Activated CD4-positive, alpha-beta T cell treated with anti-CD3 and anti-CD28 coated beads for 36 hours (primary cell): Measurements from ENCODE around the gene FLNB. TPM values are rescaled to one million over a fixed set of nuclear protein-coding genes. Genes with fewer than 3 reads are reported as not detected.

Experiments used
- ATAC-seq: fragments of 200-7000 bp; cut with Tn5 transposase; one replicate; pipeline ENCODE4 v1.10.0; 2021; ENCODE audit warnings: mild to moderate bottlenecking, moderate library complexity
- CTCF ChIA-PET: fragments of 350-600 bp; sonication (Branson Sonifier 250); formaldehyde crosslinking; loops from one replicate; lab custom pipeline; 2021; ENCODE audit warnings: antibody characterized with exemption; lab: Charles Lee
- POLR2A ChIA-PET: fragments of 350-600 bp; sonication (Branson Sonifier 250); formaldehyde crosslinking; loops from one replicate; lab custom pipeline; 2021; ENCODE audit warnings: antibody characterized with exemption, inconsistent platforms; lab: Charles Lee
- DNase-seq: peaks from one replicate; pipeline ENCODE4 v3.0.0-alpha.2; 2020
- H3K27ac Mint-ChIP-seq: one replicate; pipeline ENCODE4 v1.8.0; 2021; ENCODE audit warnings: mixed read lengths
- H3K27me3 Mint-ChIP-seq: one replicate; pipeline ENCODE4 v1.8.0; 2021; ENCODE audit warnings: mixed read lengths
- H3K36me3 Mint-ChIP-seq: one replicate; pipeline ENCODE4 v1.8.0; 2021; ENCODE audit warnings: low read depth, mixed read lengths
- H3K4me1 Mint-ChIP-seq: one replicate; pipeline ENCODE4 v1.8.0; 2021; ENCODE audit warnings: mixed read lengths
- H3K4me3 Mint-ChIP-seq: one replicate; pipeline ENCODE4 v1.8.0; 2021; ENCODE audit warnings: mild to moderate bottlenecking, moderate library complexity, mixed read lengths
- H3K9me3 Mint-ChIP-seq: one replicate; pipeline ENCODE4 v1.8.0; 2021; ENCODE audit warnings: low read depth, mixed read lengths
- intact Hi-C, 2 experiments: fragments of 100-400 bp; cut with DNase I in 1 of 2; cut with micrococcal nuclease in 1 of 2; formaldehyde crosslinking; loops; one replicate each; pipeline versions ENCODE4 v1.14.2 to v1.15.1; 2022 to 2024; cut with DNase I, micrococcal nuclease
- total RNA-seq, 2 experiments: library from RNA; stranded (reverse); gene quantifications; one replicate each; pipeline ENCODE4 v1.2.3, GENCODE V29; 2021

The FLNB gene
- total RNA-seq, 2 experiments from 2014 or later, result 25.4 to 29.1 TPM

DNA sequence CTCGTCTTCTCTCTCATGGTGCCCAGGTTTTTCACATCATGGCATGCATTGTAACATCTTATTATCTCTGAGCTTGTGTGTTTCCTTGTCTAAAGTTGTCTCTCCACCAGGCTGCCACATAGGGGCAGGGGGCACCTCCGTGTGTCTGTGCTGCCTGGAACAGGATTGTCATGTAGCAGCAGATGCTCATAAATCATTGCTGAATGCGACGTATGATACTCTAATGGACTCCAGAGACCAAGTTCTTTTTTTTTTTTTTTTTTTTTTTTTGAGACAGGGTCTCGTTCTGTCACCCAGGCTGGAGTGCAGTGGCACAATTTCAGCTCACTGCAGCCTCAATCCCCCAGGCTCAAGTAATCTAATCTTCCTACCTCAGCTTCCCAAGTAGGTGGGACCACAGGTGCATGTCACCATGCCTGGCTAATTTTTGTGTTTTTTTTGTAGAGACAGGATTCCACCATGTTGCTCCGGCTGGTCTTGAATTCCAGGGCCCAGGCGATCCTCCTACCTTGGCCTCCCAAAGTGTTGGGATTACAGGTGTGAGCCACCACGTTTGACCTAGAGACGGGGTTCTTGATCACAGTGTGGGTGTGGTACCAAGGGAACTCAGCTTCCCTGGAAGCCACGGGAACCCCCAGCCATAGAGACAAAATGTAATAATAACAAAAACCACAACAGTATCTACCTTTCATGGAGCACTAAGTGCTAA is 207.2 kb downstream of the FLNB start:
- CTCF ChIA-PET, result interaction anchor here (0.6 to 11.2 kb wide), 10 partner anchors 8 to 366 kb away, joined by 3 to 224 read pairs (median 4); partner anchors contain the start of genes FLNB, HTD2 and RPP14
- Mint-ChIP-seq H3K36me3 (no peaks in the 10 kb centered on the region), H3K4me3 (peak overlapping the region; percentile 24), H3K9me3 (no peaks in the 10 kb centered on the region), H3K4me1 (peaks cover 36% of the 10 kb centered on the region), H3K27me3 (peaks cover 7% of the 10 kb centered on the region), H3K27ac (peak overlapping the region; percentile 70)
- ATAC-seq (no peak), DNase-seq (no peak)
- POLR2A ChIA-PET, result interaction anchor here (1.0 kb wide), 1 partner anchor 1212 kb away, joined by 3 read pairs; no protein-coding TSS in a partner anchor
- intact Hi-C loops, result loop anchor here in 1 of 2 experiments (5.0 kb wide), 1 partner anchor 38 kb away; no protein-coding TSS in a partner anchor

DNA sequence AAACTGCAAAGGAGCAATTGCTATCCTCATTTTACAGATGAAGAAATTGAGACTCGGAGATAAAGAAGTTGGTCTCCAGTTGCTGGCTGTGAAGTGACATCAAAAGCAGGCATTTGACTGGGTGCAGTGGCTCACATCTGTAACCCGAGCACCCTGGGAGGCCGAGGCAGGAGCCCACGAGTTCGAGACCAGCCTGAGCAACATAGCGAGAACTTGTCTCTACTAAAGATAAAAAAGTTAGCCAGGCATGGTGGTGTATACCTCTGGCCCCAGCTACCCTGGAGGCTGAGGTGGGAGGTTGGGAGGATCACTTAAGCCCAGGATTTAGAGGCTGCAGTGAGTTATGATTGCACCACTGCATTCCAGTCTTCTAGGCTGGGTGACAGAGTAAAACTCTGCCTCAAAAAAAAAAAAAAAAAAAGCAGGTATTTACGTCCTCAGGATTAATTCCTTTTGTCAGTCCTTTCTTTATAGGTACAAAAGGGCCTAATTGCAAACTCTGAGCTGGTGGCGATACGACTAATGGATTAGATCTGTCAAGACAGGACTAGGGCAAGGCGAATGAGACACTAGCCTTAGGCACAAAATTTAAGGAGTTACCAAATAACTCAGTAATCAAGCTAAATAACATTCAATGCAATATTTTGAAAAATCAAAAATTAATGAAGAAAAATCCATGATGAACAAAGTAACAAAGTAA is 208.4 kb downstream of the FLNB start:
- Mint-ChIP-seq H3K4me1 (peaks cover 36% of the 10 kb centered on the region), H3K9me3 (no peaks in the 10 kb centered on the region), H3K36me3 (no peaks in the 10 kb centered on the region), H3K27me3 (peaks cover 4% of the 10 kb centered on the region), H3K27ac (no peak overlapping the region), H3K4me3 (peak overlapping the region; percentile 9)
- POLR2A ChIA-PET, result interaction anchor here (1.0 kb wide), 1 partner anchor 29 kb away, joined by 3 read pairs; no protein-coding TSS in a partner anchor
- CTCF ChIA-PET, result interaction anchor here (0.6 to 11.2 kb wide), 21 partner anchors 9 to 759 kb away, joined by 3 to 224 read pairs (median 5); partner anchors contain the start of genes HTD2 and RPP14
- ATAC-seq, result no peak
- no peak for DNase-seq
- intact Hi-C loops, result loop anchor here (1.0 to 5.0 kb wide), 4 partner anchors 29 to 208 kb away; partner anchors contain the start of gene FLNB (in 1 of the 2)

DNA sequence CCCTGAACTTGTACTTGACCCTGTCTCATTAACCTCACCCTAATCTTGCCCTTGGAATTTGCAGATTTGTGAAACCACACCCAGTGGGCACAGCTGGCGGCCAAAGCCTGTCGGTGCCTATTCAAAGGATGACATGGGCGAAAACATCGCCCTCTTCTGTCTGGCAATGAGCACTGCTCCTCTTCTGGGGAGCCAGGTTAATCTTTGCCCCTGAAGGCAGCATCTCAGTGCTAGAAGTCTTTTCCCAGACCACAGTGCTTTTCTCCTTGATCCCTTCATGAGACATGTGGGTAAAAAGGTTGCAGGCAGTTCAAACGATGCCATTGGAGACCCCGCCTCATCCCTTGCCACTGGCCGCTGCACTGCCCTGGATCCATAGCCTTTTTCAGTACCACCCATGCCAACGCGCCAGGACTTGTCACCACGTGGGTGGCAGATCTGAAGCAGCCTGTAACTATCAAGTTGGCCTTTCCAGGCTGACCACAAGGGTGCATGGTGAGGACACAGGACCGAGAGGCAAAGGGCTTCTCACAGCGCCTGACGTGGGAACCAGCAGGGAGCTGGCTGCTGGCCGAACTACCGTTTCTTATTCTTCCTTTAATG is 209.1 kb downstream of the FLNB start:
- Mint-ChIP-seq H3K36me3 (no peaks in the 10 kb centered on the region), H3K4me1 (peaks cover 36% of the 10 kb centered on the region), H3K9me3 (no peaks in the 10 kb centered on the region), H3K27me3 (peaks cover 4% of the 10 kb centered on the region), H3K4me3 (peak overlapping the region; percentile 9), H3K27ac (no peak overlapping the region)
- CTCF ChIA-PET, result interaction anchor here (0.7 to 11.2 kb wide), 24 partner anchors 10 to 760 kb away, joined by 3 to 224 read pairs (median 5); partner anchors contain the start of genes FLNB, HTD2 and RPP14
- DNase-seq (peak; percentile 76), ATAC-seq (peak; percentile 34)
- intact Hi-C loops, result loop anchor here (1.0 to 5.0 kb wide), 4 partner anchors 30 to 209 kb away; partner anchors contain the start of gene FLNB (in 1 of the 2)
- POLR2A ChIA-PET, result interaction anchor here (0.7 to 1.0 kb wide), 2 partner anchors 17 to 29 kb away, joined by 3 read pairs; no protein-coding TSS in a partner anchor

DNA sequence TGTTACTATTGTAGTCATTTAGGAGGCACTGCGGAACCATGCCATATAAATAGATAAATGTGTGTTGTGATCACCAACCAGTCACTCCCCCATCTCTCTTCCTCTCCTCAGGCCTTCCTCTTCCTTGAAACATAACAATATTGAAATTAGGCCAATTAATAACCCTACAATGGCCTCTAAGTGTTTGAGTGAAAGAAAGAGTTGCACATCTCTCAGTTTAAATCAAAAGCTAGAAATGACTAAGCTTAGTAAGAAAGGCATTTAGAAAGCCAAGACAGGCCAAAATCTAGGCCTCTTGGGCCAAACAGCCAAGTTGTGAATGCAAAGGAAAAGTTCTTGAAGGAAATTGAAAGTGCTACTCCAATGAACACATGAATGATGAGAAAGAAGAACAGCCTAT is 210.7 kb downstream of the FLNB start:
- Mint-ChIP-seq H3K27ac (no peak overlapping the region), H3K4me1 (peaks cover 36% of the 10 kb centered on the region), H3K27me3 (peaks cover 4% of the 10 kb centered on the region), H3K9me3 (no peaks in the 10 kb centered on the region), H3K36me3 (no peaks in the 10 kb centered on the region), H3K4me3 (no peak overlapping the region)
- ATAC-seq (no peak), DNase-seq (no peak)
- intact Hi-C loops, result loop anchor here in 1 of 2 experiments (5.0 kb wide), 1 partner anchor 42 kb away; no protein-coding TSS in a partner anchor
- ChIA-PET POLR2A (no interaction called here), CTCF (interaction anchor here (0.6 to 11.2 kb wide), 10 partner anchors 12 to 211 kb away, joined by 3 to 224 read pairs (median 6); partner anchors contain the start of gene FLNB)

Other genes starting within 250 kb of the FLNB start
- not detected for gene DNASE1L3, start 202.6 kb downstream of the FLNB start, total RNA-seq
- 1 to 10 TPM; 3.0 to 3.5 TPM for gene ABHD6, start 229.4 kb downstream of the FLNB start, total RNA-seq